ENCODE results near the gene SGO2. TPM values are rescaled to one million over a fixed set of nuclear protein-coding genes. Genes with fewer than 3 reads are reported as not detected.

Gene SGO2
- total and polyA plus RNA-seq, 9 of the 15 experiments (the other 6 are each of a cell fraction or from before 2014, with no cell fraction given): 14.5 to 25.9 (median 16.6) TPM

DNA sequence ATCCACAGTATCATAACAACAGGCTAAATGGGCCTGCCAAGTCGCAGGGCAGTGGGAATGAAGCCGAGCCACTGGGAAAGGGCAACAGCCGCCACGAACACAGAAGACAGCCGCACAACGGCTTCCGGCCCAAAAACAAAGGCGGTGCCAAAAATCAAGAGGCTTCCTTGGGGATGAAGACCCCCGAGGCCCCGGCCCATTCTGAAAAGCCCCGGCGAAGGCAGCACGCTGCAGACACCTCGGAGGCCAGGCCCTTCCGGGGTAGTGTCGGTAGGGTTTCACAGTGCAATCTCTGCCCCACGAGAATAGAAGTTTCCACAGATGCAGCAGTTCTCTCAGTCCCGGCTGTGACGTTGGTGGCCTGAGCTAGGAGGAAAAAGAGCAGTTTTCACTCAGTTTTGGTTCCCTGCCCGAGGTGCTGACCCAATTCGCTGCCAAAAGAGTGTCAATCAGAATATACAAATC lies 48.3 kb upstream of the SGO2 start:
- POLR2A ChIA-PET: no interaction called here
- intact Hi-C loops (cut with micrococcal nuclease): no loop called here
- BruUV-seq (replicated peaks): TSS peak; percentile 38
- no peak for TF ChIP-seq RFX7 (CRISPR knock-in tag; IDR thresholded peaks at IDR 0.05)
- no peak for TF ChIP-seq ZNF431 (CRISPR knock-in tag; IDR thresholded peaks at IDR 0.05)
- TF ChIP-seq, protein P1, sequence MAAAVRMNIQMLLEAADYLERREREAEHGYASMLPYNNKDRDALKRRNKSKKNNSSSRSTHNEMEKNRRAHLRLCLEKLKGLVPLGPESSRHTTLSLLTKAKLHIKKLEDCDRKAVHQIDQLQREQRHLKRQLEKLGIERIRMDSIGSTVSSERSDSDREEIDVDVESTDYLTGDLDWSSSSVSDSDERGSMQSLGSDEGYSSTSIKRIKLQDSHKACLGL (CRISPR knock-in tag; IDR thresholded peaks at IDR 0.05; ENCODE audit: borderline replicate concordance, poor library complexity, severe bottlenecking): no peak
- no peak for TF ChIP-seq RBBP5 (IDR thresholded peaks at IDR 0.05; ENCODE audit: borderline replicate concordance, insufficient read depth, low read length, poor library complexity, severe bottlenecking)
- TF ChIP-seq SRSF1 (IDR thresholded peaks at IDR 0.05; ENCODE audit: low read depth, low read length): no peak
- no peak for TF ChIP-seq ZNF778 (CRISPR knock-in tag; IDR thresholded peaks at IDR 0.05)
- TF ChIP-seq, protein P2, sequence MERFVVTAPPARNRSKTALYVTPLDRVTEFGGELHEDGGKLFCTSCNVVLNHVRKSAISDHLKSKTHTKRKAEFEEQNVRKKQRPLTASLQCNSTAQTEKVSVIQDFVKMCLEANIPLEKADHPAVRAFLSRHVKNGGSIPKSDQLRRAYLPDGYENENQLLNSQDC (CRISPR knock-in tag; IDR thresholded peaks at IDR 0.05): no peak
- TF ChIP-seq, protein P3, sequence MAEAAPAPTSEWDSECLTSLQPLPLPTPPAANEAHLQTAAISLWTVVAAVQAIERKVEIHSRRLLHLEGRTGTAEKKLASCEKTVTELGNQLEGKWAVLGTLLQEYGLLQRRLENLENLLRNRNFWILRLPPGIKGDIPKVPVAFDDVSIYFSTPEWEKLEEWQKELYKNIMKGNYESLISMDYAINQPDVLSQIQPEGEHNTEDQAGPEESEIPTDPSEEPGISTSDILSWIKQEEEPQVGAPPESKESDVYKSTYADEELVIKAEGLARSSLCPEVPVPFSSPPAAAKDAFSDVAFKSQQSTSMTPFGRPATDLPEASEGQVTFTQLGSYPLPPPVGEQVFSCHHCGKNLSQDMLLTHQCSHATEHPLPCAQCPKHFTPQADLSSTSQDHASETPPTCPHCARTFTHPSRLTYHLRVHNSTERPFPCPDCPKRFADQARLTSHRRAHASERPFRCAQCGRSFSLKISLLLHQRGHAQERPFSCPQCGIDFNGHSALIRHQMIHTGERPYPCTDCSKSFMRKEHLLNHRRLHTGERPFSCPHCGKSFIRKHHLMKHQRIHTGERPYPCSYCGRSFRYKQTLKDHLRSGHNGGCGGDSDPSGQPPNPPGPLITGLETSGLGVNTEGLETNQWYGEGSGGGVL (CRISPR knock-in tag; IDR thresholded peaks at IDR 0.05): no peak
- no peak for TF ChIP-seq KDM4B (IDR thresholded peaks at IDR 0.05; ENCODE audit: borderline replicate concordance in 2 of 2, low read depth in 1 of 2)
- no peak for TF ChIP-seq RBM15 (IDR thresholded peaks at IDR 0.05; ENCODE audit: insufficient read depth, low read length)
- TF ChIP-seq POLR2AphosphoS5 (IDR thresholded peaks at IDR 0.05; ENCODE audit: control insufficient read depth, insufficient read depth, low read depth, low read length): no peak
- TF ChIP-seq CBFA2T2 (conservative IDR thresholded peaks at IDR 0.05): no peak
- no peak for TF ChIP-seq NFE2L1 (tag; IDR thresholded peaks at IDR 0.05; ENCODE audit: borderline replicate concordance, low read depth)
- TF ChIP-seq, protein P4, sequence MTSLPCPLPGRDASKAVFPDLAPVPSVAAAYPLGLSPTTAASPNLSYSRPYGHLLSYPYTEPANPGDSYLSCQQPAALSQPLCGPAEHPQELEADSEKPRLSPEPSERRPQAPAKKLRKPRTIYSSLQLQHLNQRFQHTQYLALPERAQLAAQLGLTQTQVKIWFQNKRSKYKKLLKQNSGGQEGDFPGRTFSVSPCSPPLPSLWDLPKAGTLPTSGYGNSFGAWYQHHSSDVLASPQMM (CRISPR knock-in tag; IDR thresholded peaks at IDR 0.05): no peak
- TF ChIP-seq RUNX1 (IDR thresholded peaks at IDR 0.05; ENCODE audit: low read depth): no peak
- no peak for TF ChIP-seq SMC3 (conservative IDR thresholded peaks at IDR 0.05; ENCODE audit: insufficient read depth, low read depth, low read length)
- no peak for TF ChIP-seq EZH2 (IDR thresholded peaks at IDR 0.05; ENCODE audit: borderline replicate concordance, low read depth, low read length)
- TF ChIP-seq CBX2 (IDR thresholded peaks at IDR 0.05; ENCODE audit: insufficient read depth, low read length, poor library complexity, severe bottlenecking): no peak

More for the DNA sequence above, 48.3 kb upstream of the SGO2 start:
- H3K4me3 ChIP-seq: no peak overlapping the region
- peaks cover 4 to 6% of the 10 kb centered on the region in 2 experiments; a peak in 3 of 5 replicates for H3K4me1 ChIP-seq (replicated peaks in 1 of 2; ENCODE audit: control insufficient read depth in 2 of 2, insufficient read depth in 2 of 2, low read length in 2 of 2)
- CTCF ChIA-PET (ENCODE audit: low intra/inter-chr PET ratio): no interaction called here
- H3K79me2 ChIP-seq (ENCODE audit: control insufficient read depth, insufficient read depth, low read length): no peaks in the 10 kb centered on the region
- FAIRE-seq (no peak), ATAC-seq (no peak), DNase-seq (ENCODE audit: extremely low read depth in 1 of 4, low spot score in 3 of 4) (no peak)
- H3K27me3 ChIP-seq (ENCODE audit: control insufficient read depth in 2 of 2, insufficient read depth in 2 of 2, low read length in 2 of 2): no peaks in the 10 kb centered on the region
- no peaks in the 10 kb centered on the region for H3K9me3 ChIP-seq (replicated peaks; ENCODE audit: control insufficient read depth, insufficient read depth, low read depth, low read length)
- H3K9ac ChIP-seq (ENCODE audit: insufficient read depth in 1 of 2, low read depth in 2 of 2, low read length in 2 of 2): no peak overlapping the region
- 68% methylated on average over 14 of the region's 21 CpGs for WGBS (ENCODE audit: insufficient coverage, low coverage, missing lambda C conversion rate)
- H3K4me2 ChIP-seq (ENCODE audit: insufficient read depth, low read length): no peak overlapping the region
- no peak overlapping the region for H3K27ac ChIP-seq (ENCODE audit: extremely low read depth, low read depth, low read length)
- no peak overlapping the region for H2AFZ ChIP-seq (ENCODE audit: low read depth, low read length)
- no peaks in the 10 kb centered on the region for H3K9me1 ChIP-seq (ENCODE audit: control insufficient read depth, insufficient read depth, low read length)
- in situ Hi-C loops (cut with MboI): no loop called here
- H3K36me3 ChIP-seq (ENCODE audit: control insufficient read depth, insufficient read depth, low read length): no peaks in the 10 kb centered on the region; the same call in 2 of the 3 replicates
- no peaks in the 10 kb centered on the region for H4K20me1 ChIP-seq (replicated peaks; ENCODE audit: control insufficient read depth, insufficient read depth, low read length)

Measured in K562 (cell line).